NCI-H2227 (cell line): Measurements from ENCODE around the gene CLK4.
A peak's percentile ranks its signal among the peaks of the same experiment; 100 is the strongest.
"Not testable (repeated sequence)": the region's sequence is repeated elsewhere in the genome, so short reads cannot be mapped to it uniquely, and the experiment has no call there.

Experiments
- DNase-seq: peaks from one replicate; lab custom pipeline; 2025; ENCODE audit not compliant: unreplicated experiment; lab: John Stamatoyannopoulos, UW

CLK4 gene

GRCh38 chr5:178589180-178590140, 37.4 kb downstream of the CLK4 start:
- peak; percentile 19 for DNase-seq

- no peak for DNase-seq
Measured at GRCh38 chr5:178588769-178589168, 38.1 kb downstream of the CLK4 start.

GRCh38 chr5:178587763-178588611, 38.9 kb downstream of the CLK4 start:
- no peak for DNase-seq

GRCh38 chr5:178586396-178586795, 40.5 kb downstream of the CLK4 start:
- DNase-seq = no peak

- DNase-seq = not testable (repeated sequence)
Measured at GRCh38 chr5:178585421-178585820, 41.4 kb downstream of the CLK4 start.

- no peak for DNase-seq
Measured at GRCh38 chr5:178583279-178583678, 43.6 kb downstream of the CLK4 start.

GRCh38 chr5:178582291-178582690, 44.6 kb downstream of the CLK4 start:
- no peak for DNase-seq

- DNase-seq = no peak
Measured at GRCh38 chr5:178581621-178582020, 45.2 kb downstream of the CLK4 start.

- no peak for DNase-seq
Measured at GRCh38 chr5:178580271-178580955, 46.4 kb downstream of the CLK4 start.

- no peak for DNase-seq
Measured at GRCh38 chr5:178577944-178578343, 48.9 kb downstream of the CLK4 start.

- DNase-seq = no peak
Measured at GRCh38 chr5:178577376-178577839, 49.4 kb downstream of the CLK4 start.

- DNase-seq = no peak
Measured at GRCh38 chr5:178576591-178577351, 50.1 kb downstream of the CLK4 start.

- DNase-seq = no peak
Measured at GRCh38 chr5:178573216-178573615, 53.6 kb downstream of the CLK4 start.

- no peak for DNase-seq
Measured at GRCh38 chr5:178572617-178573016, 54.2 kb downstream of the CLK4 start.

- DNase-seq = no peak
Measured at GRCh38 chr5:178569485-178569884, 57.4 kb downstream of the CLK4 start.

GRCh38 chr5:178564811-178565550, 61.9 kb downstream of the CLK4 start:
- no peak for DNase-seq

- DNase-seq = no peak
Measured at GRCh38 chr5:178564397-178564796, 62.5 kb downstream of the CLK4 start.

- no peak for DNase-seq
Measured at GRCh38 chr5:178563621-178564020, 63.2 kb downstream of the CLK4 start.

- no peak for DNase-seq
Measured at GRCh38 chr5:178561746-178562264, 65.0 kb downstream of the CLK4 start.
